ENCODE measurements around the gene MTAP. TPM values are rescaled to one million over a fixed set of nuclear protein-coding genes. Genes with fewer than 3 reads are reported as not detected.

MTAP gene
- total RNA-seq, 1 donor = 14.0 TPM

- no peak for DNase-seq (ENCODE audit: low read depth in 2 of 3, low spot score in 2 of 3)
These were observed 38.7 kb downstream of the MTAP start for GRCh38 chr9:21841133-21841532.

- DNase-seq (ENCODE audit: low read depth in 2 of 3, low spot score in 2 of 3) = no peak
These were observed 46.2 kb downstream of the MTAP start for GRCh38 chr9:21848615-21849014.

- DNase-seq (ENCODE audit: low read depth in 2 of 3, low spot score in 2 of 3) = no peak
These were observed 50.3 kb downstream of the MTAP start for GRCh38 chr9:21852754-21853153.

GRCh38 chr9:21853414-21853813 lies 51.0 kb downstream of the MTAP start:
- DNase-seq (ENCODE audit: low read depth in 2 of 3, low spot score in 2 of 3) = no peak

- no peak for DNase-seq (ENCODE audit: low read depth in 2 of 3, low spot score in 2 of 3)
These were observed 51.7 kb downstream of the MTAP start for GRCh38 chr9:21854119-21854518.

- no peak for DNase-seq (ENCODE audit: low read depth in 2 of 3, low spot score in 2 of 3)
These were observed 52.2 kb downstream of the MTAP start for GRCh38 chr9:21854594-21854993.

- no peak for DNase-seq (ENCODE audit: low read depth in 2 of 3, low spot score in 2 of 3)
These were observed 54.1 kb downstream of the MTAP start for GRCh38 chr9:21856301-21857094.

GRCh38 chr9:21862871-21863270 lies 60.4 kb downstream of the MTAP start:
- DNase-seq (ENCODE audit: low read depth in 2 of 3, low spot score in 2 of 3) = no peak

- DNase-seq (ENCODE audit: low read depth in 2 of 3, low spot score in 2 of 3) = no peak
These were observed 62.1 kb downstream of the MTAP start for GRCh38 chr9:21864505-21864904.

GRCh38 chr9:21866302-21866701 lies 63.9 kb downstream of the MTAP start:
- DNase-seq (ENCODE audit: low read depth in 2 of 3, low spot score in 2 of 3) = no peak

- no peak for DNase-seq (ENCODE audit: low read depth in 2 of 3, low spot score in 2 of 3)
These were observed 69.0 kb downstream of the MTAP start for GRCh38 chr9:21871256-21871975.

GRCh38 chr9:21872696-21873095 lies 70.3 kb downstream of the MTAP start:
- DNase-seq (ENCODE audit: low read depth in 2 of 3, low spot score in 2 of 3) = no peak

GRCh38 chr9:21873540-21874221 lies 71.2 kb downstream of the MTAP start:
- DNase-seq (ENCODE audit: low read depth in 2 of 3, low spot score in 2 of 3) = no peak

- DNase-seq (ENCODE audit: low read depth in 2 of 3, low spot score in 2 of 3) = no peak
These were observed 73.5 kb downstream of the MTAP start for GRCh38 chr9:21875893-21876292.

- no peak for DNase-seq (ENCODE audit: low read depth in 2 of 3, low spot score in 2 of 3)
These were observed 81.2 kb downstream of the MTAP start for GRCh38 chr9:21883642-21884041.

GRCh38 chr9:21889673-21890072 lies 87.2 kb downstream of the MTAP start:
- DNase-seq (ENCODE audit: low read depth in 2 of 3, low spot score in 2 of 3) = no peak

- DNase-seq (ENCODE audit: low read depth in 2 of 3, low spot score in 2 of 3) = no peak
These were observed 88.3 kb downstream of the MTAP start for GRCh38 chr9:21890696-21891095.

GRCh38 chr9:21901546-21901945 lies 99.1 kb downstream of the MTAP start:
- no peak for DNase-seq (ENCODE audit: low read depth in 2 of 3, low spot score in 2 of 3)

GRCh38 chr9:21902136-21902535 lies 99.7 kb downstream of the MTAP start:
- peak in 1 of 3 donors; percentile 15 for DNase-seq (ENCODE audit: low read depth in 2 of 3, low spot score in 2 of 3)

- no peak for DNase-seq (ENCODE audit: low read depth in 2 of 3, low spot score in 2 of 3)
These were observed 101.0 kb downstream of the MTAP start for GRCh38 chr9:21903380-21903965.

GRCh38 chr9:21904371-21904770 lies 101.9 kb downstream of the MTAP start:
- no peak for DNase-seq (ENCODE audit: low read depth in 2 of 3, low spot score in 2 of 3)

Measured in hematopoietic multipotent progenitor cell (in vitro differentiated cells).